HG03097 (cell line): ENCODE results near the gene NEURL4.

Source experiments
- ATAC-seq: cut with Tn5 transposase; IDR thresholded peaks from one replicate; pipeline ENCODE4 v1.9.1; 2021; ENCODE audit not compliant: unreplicated experiment, low FRiP score

Gene NEURL4

GRCh38 chr17:7326186-7326585 lies 2.9 kb downstream of the NEURL4 start:
- no peak for ATAC-seq

DNA sequence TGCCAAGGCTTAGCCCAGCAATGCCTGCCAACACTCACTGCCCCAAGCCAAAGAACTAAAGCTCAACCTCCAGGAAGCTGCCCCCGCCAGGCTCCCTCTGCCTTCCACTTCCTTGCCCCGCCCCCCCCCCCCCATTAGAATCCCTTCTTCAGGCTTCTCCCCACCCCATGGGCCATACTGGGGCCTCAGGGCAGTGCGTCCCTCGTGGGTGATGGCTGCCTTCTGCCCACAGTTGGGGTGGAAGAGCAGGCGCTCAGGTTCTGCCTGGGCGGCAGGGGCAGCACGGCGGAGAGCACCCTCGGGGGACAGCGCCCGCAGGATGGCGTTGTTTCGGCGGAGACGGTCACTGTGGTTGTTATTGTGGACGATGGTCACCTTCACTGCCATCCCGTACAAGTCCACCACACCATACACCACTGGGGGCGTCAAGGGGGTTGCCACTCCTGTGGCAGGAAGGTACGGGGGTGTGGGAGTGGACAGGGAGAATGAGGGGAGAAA lies 4.1 kb downstream of the NEURL4 start:
- ATAC-seq: no peak

DNA sequence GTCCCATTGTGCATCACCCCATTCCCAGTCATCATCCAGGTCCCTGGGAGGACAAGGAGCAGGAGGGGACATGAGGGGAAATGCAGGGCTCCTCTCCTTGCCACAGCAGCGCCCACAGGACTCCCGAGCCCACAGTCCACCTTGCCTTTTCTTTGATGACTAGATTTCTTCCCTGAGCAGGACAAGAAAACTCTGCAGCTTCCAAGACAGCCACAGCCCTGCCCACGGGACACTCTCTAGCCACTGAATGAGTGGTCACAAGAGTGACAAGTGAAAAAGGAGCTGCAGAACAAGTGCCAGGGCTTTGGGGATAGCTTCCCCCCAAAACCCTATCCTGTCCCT lies 4.7 kb downstream of the NEURL4 start:
- ATAC-seq: no peak

- ATAC-seq: no peak
Measured at GRCh38 chr17:7323731-7324437, 5.3 kb downstream of the NEURL4 start.

DNA sequence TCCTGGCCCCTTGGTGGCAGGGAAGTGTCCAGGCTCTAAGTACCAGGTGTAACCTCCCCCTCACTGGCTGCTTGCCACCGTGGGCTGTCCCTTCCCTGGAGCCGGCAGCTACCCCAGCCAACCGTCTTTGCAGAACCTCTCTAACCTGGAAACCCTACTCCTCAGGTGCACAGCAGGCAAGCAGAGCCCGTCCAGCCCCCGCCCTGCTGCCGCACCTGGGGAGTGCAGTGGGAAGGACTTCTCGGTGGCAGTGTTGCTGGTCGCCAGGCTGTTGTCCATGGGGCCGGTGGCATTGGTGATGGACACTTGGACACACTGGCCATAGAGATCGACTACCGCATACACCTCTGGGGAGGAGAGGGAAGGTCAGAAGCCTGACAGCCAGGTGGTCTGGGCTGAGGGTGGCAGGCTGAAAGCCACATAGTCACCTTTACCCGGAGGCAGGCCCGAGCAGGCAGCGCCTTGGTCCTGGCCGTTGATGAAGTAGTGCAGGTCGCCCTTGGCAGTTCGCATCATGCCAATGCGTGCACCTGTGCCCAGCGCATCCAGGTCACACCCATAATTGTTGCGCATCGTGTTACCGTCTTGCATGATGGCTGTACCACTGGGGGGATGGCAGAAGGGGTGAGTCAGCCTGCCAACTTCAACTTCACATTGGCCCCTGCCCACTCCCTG lies 6.5 kb downstream of the NEURL4 start:
- no peak for ATAC-seq

GRCh38 chr17:7321466-7321865 lies 7.7 kb downstream of the NEURL4 start:
- no peak for ATAC-seq

- no peak for ATAC-seq
Measured at GRCh38 chr17:7318121-7318860, 10.8 kb downstream of the NEURL4 start.

GRCh38 chr17:7317161-7317803 lies 11.9 kb downstream of the NEURL4 start:
- no peak for ATAC-seq

DNA sequence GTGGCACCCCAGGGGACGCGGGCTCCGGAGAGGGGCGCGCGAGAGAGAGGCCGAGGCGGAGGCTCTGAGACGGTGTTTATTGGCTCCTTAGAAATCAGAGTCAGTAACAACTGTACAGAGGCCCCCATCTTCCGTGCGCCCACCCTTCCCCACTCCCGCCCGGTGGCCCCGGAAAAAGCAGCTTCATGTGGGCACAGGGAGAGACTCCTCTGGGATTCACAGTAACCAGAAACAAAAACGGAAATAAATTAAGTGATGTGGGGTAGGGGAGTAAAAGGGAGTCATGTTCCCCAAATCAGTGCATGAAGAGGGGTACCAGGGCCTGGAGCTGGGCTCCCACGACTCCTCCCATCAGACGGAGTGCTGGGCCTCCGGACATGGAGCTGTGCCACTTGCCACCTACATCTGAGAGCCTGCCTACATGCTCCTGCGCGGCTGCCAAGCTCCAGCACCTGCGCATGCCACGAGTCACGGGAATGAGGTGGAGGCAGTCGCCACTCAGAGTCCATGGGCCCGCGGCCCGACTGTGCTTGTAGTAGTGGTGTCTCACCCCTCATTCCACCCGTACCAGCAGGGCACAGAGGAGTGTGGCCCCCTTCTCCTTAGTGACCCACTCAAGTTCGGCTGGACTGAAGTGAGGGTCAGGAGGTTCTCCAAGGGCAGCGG lies 13.4 kb downstream of the NEURL4 start:
- ATAC-seq: no peak

GRCh38 chr17:7314719-7315569 lies 14.2 kb downstream of the NEURL4 start, which contains the start of gene GPS2:
Gene GPS2 (minus strand): TSS chr17:7315360. CDS start chr17:7315052, 308 bp downstream.
- ATAC-seq: peak; percentile 53

DNA sequence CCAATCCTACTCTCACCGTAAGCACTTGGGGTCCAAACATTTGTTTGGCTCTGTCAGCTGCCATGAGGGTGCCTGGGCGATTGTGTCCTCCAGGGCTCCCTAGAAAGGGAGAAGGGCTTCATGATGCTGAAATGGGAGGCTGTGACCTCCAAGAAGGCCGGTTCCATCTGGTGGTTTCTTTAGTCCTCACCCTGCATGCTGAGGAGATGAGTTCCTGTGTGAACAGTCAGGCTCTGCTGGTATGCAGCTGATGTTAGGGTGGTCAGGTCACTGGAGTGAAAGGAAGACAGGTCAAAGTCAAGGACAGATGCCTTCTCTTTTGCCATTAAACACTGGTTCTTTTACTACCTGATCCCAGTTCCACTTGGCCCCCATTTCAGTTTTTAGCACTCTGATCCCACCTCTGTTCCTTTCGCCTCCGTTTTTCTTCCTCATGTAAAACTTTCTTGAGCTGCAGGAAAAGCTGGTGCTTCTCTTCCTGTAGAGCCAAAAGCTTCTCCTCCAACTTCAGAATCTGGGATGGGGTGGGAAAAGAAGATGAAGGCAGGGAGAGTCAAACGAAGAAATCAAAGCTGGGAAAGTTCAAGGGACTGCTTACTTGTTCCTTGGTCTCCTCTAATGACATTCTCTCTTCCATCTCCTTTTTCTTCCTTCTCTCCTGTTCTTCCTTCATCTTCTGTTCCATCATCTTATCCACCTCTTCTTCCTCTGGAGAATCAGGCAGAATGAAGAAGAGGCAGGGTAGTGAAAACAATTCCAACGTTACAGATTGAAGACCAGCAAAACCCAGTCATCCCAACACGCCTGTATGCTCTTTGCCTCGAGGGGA lies 15.0 kb downstream of the NEURL4 start:
- ATAC-seq: no peak

DNA sequence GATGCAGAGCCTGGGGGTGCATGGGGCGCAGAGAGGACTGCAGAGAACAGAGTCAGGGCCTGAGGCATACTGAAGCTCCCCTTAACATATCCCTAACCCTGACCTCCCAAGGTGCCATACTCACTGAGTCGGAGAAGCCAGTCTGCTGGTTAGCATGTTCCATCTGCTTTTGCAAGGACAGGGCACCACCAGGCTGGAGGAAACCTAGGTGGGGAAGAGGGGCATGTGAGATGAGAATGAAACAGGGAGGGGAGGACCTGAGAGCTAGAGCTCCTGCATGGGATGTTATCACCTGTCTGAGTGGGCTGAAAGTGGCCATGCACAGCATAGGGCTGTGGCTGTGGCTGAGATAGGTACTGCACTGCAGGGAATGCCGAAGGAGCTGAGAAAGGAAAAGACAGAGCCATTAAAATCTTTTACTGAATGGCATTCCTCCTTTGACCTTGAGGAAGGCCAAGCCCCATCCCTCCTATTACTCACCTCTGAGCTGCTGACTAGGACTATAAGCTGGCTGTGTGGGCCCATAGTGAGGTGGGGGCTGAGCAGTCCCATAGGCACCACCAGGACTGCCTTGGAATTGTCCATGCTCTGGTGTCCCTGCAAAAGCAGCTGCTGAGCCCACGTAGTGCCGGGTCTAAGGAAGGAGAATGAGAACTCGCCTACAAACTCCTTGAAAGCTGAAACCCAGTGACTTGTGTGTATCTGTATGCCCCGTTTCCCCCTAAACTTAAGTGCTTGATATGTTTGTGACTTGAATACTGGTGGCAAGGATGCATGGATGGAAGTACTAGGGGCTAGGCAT lies 15.8 kb downstream of the NEURL4 start:
- ATAC-seq: no peak

GRCh38 chr17:7312432-7313087 lies 16.6 kb downstream of the NEURL4 start:
- no peak for ATAC-seq

GRCh38 chr17:7311110-7311705 lies 17.9 kb downstream of the NEURL4 start:
- ATAC-seq: no peak

- no peak for ATAC-seq
Measured at GRCh38 chr17:7309628-7310027, 19.5 kb downstream of the NEURL4 start.

DNA sequence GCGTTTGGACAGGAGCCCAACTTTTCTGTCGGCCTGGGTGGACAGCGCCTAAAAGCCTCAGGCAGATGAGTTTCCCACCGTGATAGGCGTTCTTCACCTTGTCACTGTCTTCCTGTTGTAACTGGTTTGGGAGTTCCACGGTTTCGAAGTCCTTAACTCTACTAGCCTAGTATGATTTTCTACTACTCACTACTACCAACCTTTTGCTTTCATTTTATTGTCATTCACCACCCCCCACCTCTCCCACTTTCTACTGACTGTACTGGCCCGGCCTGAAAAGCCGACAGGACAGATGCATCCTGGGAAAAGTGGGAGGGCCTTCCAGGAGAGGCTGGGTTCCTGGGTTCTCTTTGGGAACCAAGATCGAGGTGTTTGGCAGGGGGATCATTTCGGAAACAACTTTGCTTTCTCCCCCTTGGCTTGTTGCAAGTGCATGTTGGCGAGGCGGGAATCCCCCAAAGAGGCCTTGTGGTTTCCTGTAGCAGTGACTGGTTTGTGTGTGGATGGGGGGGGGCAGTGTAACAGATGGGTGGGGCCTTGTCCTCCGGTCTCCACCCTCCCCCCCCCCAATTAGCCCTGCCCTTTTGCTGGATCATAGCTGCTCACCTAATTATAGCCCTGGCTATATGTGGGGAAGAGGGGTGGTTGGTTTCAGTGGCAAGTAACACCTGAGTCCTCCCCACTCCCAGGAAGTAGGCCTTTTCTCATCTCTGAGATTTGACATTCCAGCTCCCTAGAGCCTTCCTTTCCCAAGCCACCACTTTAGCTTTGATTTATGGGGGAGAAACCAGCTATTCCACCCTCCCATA lies 20.3 kb downstream of the NEURL4 start:
- ATAC-seq: no peak
